ENCODE measurements around the gene ARL17A.
"Not testable (repeated sequence)": the region's sequence is repeated elsewhere in the genome, so short reads cannot be mapped to it uniquely, and the experiment has no call there.

- TF ChIP-seq SMC3 (IDR thresholded peaks at IDR 0.05; ENCODE audit: low read depth, low read length); POLR2A (IDR thresholded peaks at IDR 0.05; ENCODE audit: low read depth, low read length); CTCF (conservative IDR thresholded peaks at IDR 0.05; ENCODE audit: low read depth, low read length); MAFK (IDR thresholded peaks at IDR 0.05; ENCODE audit: low read depth, low read length); RAD21 (IDR thresholded peaks at IDR 0.05; ENCODE audit: low read length): not testable (repeated sequence)
Measured at GRCh38 chr17:46548607-46549006, 30.9 kb downstream of the ARL17A start.

Data from IMR-90 (cell line).